KOPT-K1 (cell line): Measurements from ENCODE around the gene EPX.
A peak's percentile ranks its signal among the peaks of the same experiment; 100 is the strongest.
"Not testable (repeated sequence)": the region's sequence is repeated elsewhere in the genome, so short reads cannot be mapped to it uniquely, and the experiment has no call there.

ENCODE experiments used
- H3K27ac ChIP-seq: fragments of 200-600 bp; sonication (generic); 2 replicates; pipeline ENCODE4 v1.5.1; 2016; ENCODE audit warnings: antibody characterized with exemption, mild to moderate bottlenecking, low read depth, low read length; ENCODE audit not compliant: poor library complexity, severe bottlenecking
- H3K36me3 ChIP-seq: fragments of 200-600 bp; sonication (generic); 2 replicates; pipeline ENCODE4 v1.5.1; 2017; ENCODE audit warnings: antibody characterized with exemption, mild to moderate bottlenecking, low read length, moderate library complexity; ENCODE audit not compliant: insufficient read depth
- H3K9me3 ChIP-seq: fragments of 200-600 bp; sonication (generic); 2 replicates; pipeline ENCODE4 v1.5.1; 2017; ENCODE audit warnings: antibody characterized with exemption, low read length, mild to moderate bottlenecking; ENCODE audit not compliant: insufficient read depth, poor library complexity, severe bottlenecking

The EPX gene

GRCh38 chr17:58192612-58193011 is at the start of gene EPX:
EPX (plus strand) TSS chr17:58192726; CDS start chr17:58192847, 121 bp downstream.
- H3K27ac ChIP-seq: no peak within 1 kb of the TSS
- H3K9me3 ChIP-seq: no peaks in the 10 kb centered on the region
- no peaks in the 10 kb centered on the region for H3K36me3 ChIP-seq

- H3K9me3 ChIP-seq: peaks cover 33% of the 10 kb centered on the region
- H3K27ac ChIP-seq, H3K36me3 ChIP-seq: not testable (repeated sequence)
Measured at GRCh38 chr17:58143335-58143734, 49.2 kb upstream of the EPX start.

GRCh38 chr17:58144801-58145200 is 47.7 kb upstream of the EPX start:
- no peaks in the 10 kb centered on the region for H3K36me3 ChIP-seq
- no peak overlapping the region for H3K27ac ChIP-seq
- peaks cover 29% of the 10 kb centered on the region for H3K9me3 ChIP-seq

- Histone ChIP-seq H3K9me3 (peaks cover 27% of the 10 kb centered on the region), H3K36me3 (no peaks in the 10 kb centered on the region), H3K27ac (no peak within 1 kb of the TSS)
Measured at GRCh38 chr17:58147930-58148434, 44.5 kb upstream of the EPX start, which contains the start of gene OR4D1. OR4D1 (plus strand) TSS chr17:58148384; CDS start chr17:58155154, 6,770 bp downstream.

- Histone ChIP-seq H3K36me3 (no peaks in the 10 kb centered on the region), H3K27ac (no peak overlapping the region), H3K9me3 (peaks cover 25% of the 10 kb centered on the region)
Measured at GRCh38 chr17:58148609-58149008, 43.9 kb upstream of the EPX start.

- H3K36me3 ChIP-seq: no peaks in the 10 kb centered on the region
- H3K9me3 ChIP-seq: peaks cover 8% of the 10 kb centered on the region
- H3K27ac ChIP-seq: no peak overlapping the region
Measured at GRCh38 chr17:58150394-58150793, 42.1 kb upstream of the EPX start.

GRCh38 chr17:58153046-58153445 is 39.5 kb upstream of the EPX start:
- H3K27ac ChIP-seq: peak overlapping the region; percentile 18

GRCh38 chr17:58153671-58154070 is 38.9 kb upstream of the EPX start:
- no peaks in the 10 kb centered on the region for H3K36me3 ChIP-seq
- H3K27ac ChIP-seq: peak overlapping the region; percentile 18
- no peaks in the 10 kb centered on the region for H3K9me3 ChIP-seq

More at GRCh38 chr17:58153046-58153445, 39.5 kb upstream of the EPX start:
- no peaks in the 10 kb centered on the region for H3K36me3 ChIP-seq
- no peaks in the 10 kb centered on the region for H3K9me3 ChIP-seq

- H3K36me3 ChIP-seq: no peaks in the 10 kb centered on the region
- H3K27ac ChIP-seq: no peak overlapping the region
- H3K9me3 ChIP-seq: no peaks in the 10 kb centered on the region
Measured at GRCh38 chr17:58156839-58157803, 35.4 kb upstream of the EPX start.

GRCh38 chr17:58158181-58158580 is 34.3 kb upstream of the EPX start:
- Histone ChIP-seq H3K27ac (no peak overlapping the region), H3K9me3 (no peaks in the 10 kb centered on the region), H3K36me3 (no peaks in the 10 kb centered on the region)

GRCh38 chr17:58161566-58161965 is 31.0 kb upstream of the EPX start:
- Histone ChIP-seq H3K27ac (no peak overlapping the region), H3K36me3 (no peaks in the 10 kb centered on the region), H3K9me3 (no peaks in the 10 kb centered on the region)

GRCh38 chr17:58165981-58166380 is 26.5 kb upstream of the EPX start:
- no peaks in the 10 kb centered on the region for H3K9me3 ChIP-seq
- no peak overlapping the region for H3K27ac ChIP-seq
- no peaks in the 10 kb centered on the region for H3K36me3 ChIP-seq

GRCh38 chr17:58166682-58167081 is 25.8 kb upstream of the EPX start, which contains the start of gene OR4D2:
OR4D2 (plus strand) TSS chr17:58166982; CDS start chr17:58169656, 2,674 bp downstream.
- H3K9me3 ChIP-seq: no peaks in the 10 kb centered on the region
- no peak within 1 kb of the TSS for H3K27ac ChIP-seq
- no peaks in the 10 kb centered on the region for H3K36me3 ChIP-seq

- no peaks in the 10 kb centered on the region for H3K36me3 ChIP-seq
- no peak overlapping the region for H3K27ac ChIP-seq
- H3K9me3 ChIP-seq: no peaks in the 10 kb centered on the region
Measured at GRCh38 chr17:58170622-58171021, 21.9 kb upstream of the EPX start.

GRCh38 chr17:58172369-58173071 is 20.0 kb upstream of the EPX start:
- H3K9me3 ChIP-seq: no peaks in the 10 kb centered on the region
- H3K36me3 ChIP-seq: no peaks in the 10 kb centered on the region
- H3K27ac ChIP-seq: no peak overlapping the region
